NCI-H2081 (cell line): ENCODE data around the gene CUX1.
A peak's percentile ranks its signal among the peaks of the same experiment; 100 is the strongest.

Experiments used
- DNase-seq, 2 experiments: peaks; one replicate each; lab custom pipeline; 2025; lab: John Stamatoyannopoulos, UW

Gene CUX1

DNA sequence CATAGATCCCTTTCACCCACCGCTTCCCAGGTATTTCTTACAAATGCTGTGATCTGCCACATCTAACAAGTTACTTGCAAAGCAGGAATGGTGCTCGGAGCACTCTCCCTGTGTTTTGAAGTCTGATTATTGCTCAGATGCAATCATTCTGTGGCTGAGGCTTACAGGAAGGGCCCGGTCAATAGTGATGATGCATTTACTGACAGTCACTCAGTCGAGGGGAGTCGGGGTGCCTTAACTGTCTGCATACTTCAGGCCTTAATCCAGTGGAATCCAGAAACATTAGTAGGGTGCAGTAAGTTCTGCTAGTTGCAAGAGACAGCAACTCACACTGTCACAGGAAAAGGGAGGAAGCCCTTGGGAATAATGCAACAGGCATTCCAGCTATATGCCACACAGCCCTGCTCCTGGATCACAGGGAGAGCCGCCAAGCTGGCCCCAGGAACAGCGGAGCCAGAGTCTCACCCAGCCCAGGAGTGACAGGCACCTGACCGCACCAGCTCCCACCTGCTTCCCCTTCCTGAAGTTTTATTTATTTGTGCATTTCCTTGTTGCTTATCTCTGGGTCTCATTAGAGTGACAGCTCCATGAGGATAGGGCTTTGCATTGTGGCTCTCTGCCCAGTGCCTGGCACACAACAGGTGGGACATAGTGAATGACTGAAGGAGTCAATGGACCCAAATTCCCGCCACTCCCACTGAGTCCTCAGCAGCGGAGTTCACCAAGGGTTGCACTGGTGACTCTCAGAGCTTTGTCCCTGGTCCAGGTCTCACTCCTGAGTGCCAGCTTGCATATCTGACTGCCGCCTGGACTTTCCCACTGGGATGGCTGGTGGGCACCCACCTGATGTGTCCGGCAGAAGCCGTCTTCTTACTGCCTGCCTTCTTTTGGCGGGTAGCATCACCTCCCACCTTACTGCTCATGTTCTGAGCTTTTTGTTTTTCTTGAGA lies 256.8 kb downstream of the CUX1 start:
- DNase-seq = no peak

DNA sequence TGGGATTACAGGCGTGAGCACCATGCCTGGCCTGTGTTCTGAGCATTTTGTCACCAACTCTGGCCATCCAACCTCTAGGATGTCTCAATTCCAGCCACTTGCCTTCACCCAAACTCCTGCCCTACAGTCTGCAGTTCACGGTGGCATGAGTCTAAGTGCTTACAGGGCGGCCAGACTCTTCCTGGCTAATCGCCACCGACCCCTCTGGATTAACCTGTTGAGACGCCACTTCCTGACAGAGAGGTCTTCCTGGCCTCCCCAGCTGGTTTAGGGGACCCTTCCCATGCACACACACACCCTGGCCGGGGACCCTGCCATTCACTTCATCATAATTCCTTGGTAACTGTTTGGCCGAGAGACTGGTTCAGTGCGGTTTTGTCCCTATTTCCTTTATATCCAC lies 257.7 kb downstream of the CUX1 start:
- DNase-seq = no peak

DNA sequence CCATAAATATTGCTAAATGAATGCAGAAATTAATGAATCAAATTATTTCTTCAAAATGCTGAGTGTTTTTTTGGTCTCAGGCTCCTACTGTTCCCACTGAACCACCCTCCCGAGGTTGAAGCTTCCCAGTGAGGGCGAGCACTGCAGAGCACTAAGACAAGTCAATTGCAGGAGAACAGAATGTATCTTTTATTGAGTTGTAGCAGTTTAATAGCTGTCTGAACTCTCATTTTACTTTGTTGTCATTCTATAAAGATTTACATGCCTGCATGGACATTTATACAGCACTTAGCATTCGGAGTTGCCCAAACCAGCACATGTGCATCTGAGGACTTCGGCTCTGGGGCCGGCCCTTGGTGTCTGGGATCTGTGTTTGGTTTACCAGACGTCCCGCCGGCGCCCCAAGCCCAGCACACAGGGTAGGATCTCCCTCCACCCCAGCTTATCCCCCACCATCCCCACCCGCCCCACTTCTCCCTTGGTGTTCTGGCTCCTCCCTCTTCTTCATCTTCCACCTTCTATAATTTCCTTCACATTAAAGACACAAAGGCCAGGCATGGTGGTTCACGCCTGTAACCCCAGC lies 258.2 kb downstream of the CUX1 start:
- no peak for DNase-seq

DNA sequence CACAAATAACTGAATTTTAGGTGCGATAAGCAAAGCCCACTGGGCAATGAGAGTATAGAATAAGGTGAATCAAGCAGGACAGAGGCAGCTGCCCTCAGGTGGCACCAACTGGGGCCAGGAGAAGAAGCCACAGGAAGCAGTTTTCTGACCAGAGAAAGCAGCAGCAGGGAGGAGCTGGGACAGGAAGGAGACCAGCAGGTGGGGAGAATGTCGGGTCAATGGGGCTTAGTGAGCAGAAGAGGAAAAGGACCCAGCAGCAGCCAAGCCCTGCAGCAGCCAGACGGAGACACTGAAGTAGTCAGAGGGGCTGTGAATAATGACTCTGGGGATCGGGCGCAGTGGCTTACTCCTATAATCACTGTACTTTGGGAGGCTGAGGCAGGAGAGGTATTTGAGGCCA lies 259.7 kb downstream of the CUX1 start:
- DNase-seq = peak in 1 of 2 experiments; percentile 43

DNA sequence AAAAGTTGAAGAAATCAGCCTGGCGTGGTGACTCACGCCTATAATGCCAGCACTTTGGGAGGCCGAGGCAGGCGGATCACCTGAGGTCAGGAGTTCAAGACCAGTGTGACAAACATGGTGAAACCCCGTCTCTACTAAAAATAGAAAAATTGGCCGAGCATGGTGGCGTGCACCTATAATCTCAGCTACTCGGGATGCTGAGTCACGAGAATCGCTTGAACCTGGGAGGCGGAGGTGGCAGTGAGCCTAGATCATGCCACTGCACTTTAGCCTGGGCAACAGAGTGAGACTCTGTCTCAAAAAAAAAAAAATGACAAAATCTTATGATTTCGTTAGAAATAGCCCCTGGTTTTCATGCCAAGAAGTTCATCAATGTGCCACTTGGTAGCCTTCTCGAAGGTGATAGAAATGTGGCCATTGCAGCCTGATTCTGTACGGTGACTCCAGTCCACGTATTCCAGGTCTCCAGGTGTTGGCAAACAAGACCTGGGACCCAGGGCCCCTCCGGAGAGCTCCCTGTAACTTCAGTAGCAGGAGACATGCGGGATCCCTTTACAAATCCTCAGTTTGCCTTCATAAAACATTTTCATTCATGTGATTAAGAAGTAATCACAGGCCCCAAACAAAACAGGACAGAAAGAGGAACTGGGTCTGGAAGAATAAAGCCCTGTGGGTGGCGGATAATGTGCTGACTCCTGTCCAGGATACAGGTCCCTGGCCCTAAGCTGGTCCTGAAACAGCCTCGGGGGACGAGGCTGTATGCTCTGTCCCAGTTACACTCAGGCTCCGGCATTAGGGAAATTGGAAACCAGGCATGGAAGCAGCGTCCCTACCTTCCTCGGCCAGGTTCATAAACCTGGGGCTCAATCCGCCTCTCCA lies 262.0 kb downstream of the CUX1 start:
- peak in 1 of 2 experiments; percentile 11 for DNase-seq

DNA sequence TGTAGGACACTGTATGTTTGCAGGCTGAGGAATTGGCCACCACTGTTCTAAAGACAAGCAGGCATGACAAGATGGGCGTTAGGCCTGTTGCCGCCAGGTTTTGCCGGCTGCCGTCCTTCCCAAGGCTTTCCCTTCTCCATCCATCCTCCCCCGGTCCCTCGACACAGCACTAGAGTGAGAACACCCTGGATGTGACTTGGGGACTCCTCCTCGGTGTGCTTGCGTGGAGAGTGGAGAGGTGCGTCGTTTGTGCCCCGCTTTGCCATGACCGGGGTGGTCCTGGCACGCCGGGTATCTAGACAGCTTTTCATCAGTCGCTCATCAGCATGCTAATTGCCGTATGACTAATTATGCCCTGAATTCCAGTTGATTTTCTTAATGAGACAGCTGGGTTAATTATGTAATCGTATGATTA lies 262.6 kb downstream of the CUX1 start:
- no peak for DNase-seq

DNA sequence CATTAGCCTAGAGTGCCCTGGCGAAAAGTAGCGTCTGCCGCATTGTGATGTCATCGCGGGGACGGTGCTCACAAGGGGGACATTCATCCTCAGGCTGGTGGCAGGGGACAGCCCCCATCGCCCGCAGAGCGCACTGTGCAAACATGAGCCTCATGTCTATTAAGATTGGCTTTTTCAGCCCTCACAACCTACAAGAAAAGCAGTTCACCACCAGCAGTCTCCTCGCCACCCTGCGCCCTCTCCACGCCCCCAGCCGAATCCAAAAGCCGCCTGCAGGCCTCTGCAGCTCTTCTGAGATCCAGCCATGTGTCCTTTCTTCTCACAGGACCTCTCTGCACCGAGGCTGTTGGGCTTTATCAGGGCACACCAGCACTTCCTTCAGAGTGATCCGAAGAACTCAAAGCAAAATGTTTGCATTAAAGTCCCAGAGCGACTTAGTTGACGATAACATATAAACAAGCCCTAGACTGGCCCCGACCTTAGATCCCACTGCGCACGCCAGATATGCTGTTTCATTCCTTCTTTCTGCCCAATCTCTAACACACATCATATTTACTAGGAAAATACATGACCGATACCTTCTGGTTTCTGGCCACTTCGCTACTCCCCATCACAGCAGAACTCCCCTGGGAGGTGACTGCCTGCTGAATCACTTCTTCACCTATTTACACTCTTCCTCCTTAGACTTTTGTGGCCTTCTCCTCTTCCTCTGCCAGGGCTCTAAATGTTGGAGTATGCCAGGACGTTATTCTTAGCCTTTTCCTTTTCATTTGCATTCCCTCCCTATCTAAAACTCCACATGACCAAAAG lies 263.2 kb downstream of the CUX1 start:
- DNase-seq = no peak

DNA sequence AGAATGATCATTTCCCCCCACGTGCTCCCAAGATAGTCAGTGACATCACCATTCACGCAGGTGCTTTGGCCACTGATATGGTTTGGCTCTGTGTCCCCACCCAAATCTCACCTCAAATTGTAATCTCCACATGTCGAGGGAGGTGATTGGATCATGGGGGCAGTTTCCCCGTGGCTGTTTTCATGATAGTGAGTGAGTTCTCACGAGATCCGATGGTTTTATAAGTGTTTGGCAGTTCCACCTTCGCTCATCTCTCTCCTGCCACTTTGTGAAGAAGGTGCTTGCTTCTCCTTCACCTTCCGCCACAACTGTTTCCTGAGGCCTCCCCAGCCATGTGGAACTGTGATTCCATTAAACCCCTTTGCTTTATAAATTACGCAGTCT lies 263.8 kb downstream of the CUX1 start:
- DNase-seq = no peak

DNA sequence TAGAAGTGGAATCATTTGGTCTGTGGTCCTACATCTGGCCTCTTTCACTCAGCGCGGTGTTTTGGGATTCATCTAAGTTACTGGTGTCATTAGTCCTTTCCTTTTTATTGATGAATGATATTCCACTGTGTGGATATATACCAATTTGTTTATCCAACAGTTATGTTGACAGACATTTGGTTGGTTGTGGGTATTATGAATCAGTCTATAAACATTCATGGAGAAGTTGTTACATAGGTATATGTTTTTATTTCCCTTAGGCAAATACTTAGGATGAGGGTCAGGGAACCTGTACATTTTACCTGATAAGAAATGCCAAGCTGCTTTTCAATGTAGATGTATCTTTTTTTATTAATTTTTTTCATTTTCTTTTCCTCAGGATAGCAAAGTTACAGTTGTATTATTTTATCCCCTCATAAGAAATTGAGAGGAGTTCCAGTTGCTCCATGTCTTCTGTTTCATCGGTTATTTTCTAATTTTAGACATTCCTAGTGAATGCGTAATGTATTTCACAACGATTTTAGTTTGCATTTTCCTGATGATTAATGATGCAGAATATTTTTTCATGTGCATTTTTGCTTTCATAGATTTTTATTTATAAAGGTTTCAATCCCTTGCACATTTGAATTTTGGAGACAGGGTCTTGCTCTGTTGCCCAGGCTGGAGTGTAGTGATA lies 265.4 kb downstream of the CUX1 start:
- no peak for DNase-seq

DNA sequence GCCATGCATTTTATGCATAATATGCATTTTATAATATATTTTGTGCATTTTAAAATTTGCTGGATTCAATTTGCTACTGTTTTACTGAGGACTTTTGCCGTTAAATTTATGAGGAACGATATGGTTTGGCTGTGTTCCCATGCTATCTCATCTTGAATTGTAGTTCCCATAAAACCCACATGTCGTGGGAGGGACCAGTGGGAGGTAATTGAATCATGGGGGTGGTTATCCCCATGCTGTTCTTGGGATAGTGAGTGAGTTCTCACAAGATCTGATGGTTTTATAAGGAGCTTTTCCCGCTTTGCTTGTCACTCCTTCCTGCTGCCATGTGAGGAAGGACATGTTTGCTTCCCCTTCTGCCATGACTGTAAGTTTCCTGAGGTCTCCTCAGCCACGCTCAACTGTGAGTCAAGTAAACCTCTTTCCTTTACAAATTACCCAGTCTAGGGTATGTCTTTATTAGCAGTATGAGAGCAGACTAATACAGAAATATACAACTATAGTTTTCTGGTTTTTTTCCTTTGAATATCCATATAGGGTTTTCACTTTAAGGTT lies 267.9 kb downstream of the CUX1 start:
- DNase-seq = no peak

DNA sequence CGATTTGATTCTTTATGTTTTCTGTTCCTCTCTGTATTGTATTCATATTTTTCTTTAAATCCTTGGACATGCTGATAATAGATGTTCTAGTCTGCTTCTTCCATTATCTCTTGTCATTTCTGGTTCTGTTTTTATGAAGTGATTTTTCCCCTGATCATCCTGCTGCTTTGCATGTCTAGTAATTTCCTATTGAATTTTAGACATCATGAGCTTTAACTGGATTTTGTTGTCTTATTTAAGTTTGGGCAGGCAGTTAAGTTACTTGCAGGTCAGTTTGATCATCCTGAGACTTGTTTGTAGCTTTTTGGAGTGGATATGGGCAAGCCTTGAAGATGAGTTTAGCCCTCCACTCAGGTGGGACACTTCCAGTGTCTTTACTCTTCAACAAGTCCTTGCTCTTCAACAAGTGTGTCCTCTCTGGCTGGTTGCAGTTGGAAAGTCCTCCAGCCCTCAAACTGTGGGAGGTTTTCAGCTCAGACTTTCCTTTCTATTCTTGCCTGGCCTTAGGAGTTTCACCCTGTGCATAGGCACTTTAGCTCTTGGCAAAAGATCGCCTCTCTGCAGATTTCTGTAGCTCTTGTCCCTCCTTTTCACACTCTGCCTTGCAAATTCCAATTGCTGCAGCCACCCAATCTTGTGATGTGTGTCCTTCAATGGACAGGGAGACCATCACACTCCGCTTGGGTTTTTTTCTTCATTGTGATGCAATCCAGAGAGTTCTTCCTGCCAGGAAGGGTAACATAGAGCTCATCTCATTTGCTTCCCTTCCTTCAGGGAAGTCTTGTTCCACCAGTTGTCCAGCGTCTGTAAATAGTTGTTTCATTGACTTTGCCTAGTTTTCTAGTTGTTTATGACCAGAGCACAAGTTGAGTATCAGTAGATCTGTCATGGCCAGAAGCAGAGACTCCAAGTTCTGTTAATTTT lies 272.0 kb downstream of the CUX1 start:
- DNase-seq = no peak

DNA sequence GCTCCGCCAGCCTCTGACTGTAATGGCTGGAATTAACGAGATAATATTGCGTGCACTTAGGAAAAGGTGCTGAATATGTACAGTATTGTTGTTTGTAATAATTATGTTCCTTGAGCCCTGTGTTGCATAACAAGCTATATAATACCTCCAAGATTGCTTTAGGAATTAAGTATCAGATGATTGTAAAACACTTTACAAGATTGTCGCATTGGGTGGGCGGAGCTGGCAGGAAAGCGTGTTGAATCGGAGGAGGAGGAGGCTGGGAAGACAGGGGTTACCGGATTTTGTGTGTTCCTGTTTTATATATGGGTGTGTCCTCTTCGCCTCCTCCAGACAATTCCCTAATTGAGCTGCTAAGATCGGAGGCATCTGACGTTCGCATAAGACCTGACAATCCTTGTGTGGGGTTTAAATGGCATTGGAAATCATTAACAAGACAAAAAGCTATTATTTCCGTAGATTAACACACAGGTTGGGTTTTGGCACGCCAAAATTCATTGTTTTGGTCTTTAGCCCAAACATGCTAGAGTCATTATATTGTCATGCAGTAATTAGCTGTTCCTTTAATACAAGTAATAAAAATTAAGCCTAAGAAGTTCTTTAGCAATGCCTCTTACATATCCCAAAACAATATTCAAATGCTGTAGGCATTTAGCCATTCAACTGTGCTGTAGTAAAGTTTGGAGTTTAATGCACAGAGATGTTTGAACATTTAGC lies 276.3 kb downstream of the CUX1 start:
- no peak for DNase-seq

DNA sequence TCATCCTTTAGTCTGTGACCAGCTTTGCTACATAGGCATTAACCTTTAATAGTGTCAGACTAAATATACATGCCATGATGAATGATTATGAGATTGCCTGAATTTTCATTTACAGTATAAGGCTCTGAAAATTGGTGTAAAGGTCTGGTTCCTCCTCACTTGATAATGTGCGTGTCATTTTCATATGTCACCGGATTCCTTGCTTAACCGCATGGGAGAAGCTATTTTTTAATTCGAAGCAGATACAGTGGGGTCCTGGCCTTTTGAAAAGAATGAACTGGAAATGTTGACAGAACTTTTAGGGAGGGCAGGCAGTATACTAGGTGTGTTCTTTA lies 276.9 kb downstream of the CUX1 start:
- DNase-seq = no peak

DNA sequence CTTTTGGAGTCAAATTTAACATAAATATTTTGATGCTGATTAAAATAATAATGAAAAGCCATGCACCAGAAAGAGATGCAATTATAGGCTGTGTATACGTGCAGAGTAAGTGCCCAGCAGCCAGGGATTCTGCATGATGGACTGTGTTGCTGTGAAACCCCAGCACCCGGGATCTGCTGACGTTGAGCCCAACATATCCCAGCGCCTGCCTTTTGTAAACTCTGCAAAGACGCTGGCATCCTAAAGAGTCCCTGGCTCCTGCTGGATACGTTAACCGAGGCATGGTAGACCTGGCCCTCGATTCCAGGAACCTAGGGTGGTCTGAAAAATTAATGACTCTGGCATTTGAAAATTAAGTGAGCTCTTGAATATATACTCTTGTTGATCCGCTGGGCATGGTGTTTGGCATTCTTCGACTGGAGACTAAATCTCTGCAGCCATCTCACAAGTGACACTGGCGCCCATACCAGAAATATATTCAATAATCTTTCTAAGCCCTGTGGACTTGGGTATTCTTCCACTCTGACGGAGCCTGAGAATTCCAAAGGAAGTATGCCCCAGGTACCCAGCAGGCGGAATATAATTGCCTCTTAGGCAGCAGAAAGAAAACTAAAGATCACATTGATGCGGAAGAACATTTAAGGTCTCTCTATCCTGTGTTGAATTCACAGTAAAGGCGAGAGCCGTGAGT lies 278.0 kb downstream of the CUX1 start:
- no peak for DNase-seq

DNA sequence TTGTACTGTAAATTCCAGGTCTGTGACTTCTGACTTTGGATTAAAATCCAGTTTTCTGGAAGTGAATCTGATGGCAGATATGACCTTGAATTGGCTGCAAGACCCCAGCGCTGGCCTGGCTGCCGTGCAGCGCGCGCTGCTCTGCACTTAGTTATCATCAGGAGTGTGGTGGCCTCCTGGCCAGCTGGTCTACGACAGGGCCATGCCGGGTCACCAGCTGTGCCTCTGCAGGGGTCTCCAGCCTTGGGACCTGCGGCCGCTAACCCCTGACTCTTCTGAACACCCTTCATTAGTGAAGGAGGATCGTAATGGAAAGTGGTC lies 278.5 kb downstream of the CUX1 start:
- no peak for DNase-seq

DNA sequence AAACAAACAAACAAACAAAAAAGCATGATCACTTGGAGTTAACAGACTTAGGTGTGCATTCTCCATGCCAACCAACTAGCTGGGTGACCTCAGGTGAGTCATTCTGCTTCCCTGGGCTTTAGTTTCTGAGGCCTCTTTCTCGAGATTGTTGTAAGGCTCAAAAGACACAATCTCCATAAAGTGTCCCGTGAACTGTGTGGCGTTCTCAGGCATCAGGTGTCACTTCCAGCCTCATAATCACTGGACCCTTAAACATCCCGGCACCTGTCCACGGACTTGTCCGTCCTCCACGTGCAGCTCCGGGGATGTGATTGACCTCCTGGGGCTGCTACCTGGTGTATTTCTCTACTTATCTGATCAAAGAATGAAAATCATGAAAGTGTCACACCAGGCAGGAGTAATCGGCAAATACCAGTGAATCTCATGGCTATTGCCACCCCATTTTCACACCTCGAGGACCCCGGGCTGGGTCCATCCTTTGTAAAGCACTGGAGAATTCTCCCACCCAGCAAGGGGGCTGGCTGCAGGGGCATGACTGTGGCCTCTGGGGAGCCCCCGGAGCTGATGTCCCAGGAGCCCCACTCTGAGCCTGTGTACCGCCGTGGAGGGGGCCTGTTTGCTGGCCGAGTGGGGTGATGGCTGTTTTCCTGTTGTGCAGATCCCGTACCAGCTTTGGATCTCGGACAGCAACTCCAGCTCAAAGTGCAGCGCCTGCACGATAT lies 279.4 kb downstream of the CUX1 start:
- no peak for DNase-seq

DNA sequence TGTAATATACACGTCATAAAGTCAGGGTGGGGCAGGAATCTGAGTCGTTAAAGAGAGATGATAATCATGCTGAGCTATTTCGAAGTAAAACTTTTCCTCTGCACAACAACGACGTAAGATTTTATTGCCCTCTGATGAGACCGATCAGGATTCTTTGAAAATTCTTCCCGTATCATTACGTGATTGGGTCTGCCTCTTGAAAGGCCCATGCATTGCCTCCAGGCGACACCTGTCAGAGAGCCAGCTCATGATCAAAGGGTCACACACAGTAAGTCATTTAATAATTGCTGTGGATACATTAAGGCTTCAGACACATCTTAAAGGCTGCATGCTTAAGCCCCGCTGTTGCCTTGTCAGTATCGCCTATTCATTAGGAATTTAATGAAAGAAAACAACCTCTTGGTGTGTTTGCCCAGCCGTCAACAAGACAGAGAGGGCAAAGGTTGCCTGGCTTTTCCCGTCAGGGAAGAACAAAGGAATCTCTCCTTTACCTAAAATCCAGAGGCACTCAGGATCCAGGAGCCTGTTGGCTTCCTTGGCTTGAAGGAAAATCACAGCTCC lies 280.3 kb downstream of the CUX1 start:
- no peak for DNase-seq

DNA sequence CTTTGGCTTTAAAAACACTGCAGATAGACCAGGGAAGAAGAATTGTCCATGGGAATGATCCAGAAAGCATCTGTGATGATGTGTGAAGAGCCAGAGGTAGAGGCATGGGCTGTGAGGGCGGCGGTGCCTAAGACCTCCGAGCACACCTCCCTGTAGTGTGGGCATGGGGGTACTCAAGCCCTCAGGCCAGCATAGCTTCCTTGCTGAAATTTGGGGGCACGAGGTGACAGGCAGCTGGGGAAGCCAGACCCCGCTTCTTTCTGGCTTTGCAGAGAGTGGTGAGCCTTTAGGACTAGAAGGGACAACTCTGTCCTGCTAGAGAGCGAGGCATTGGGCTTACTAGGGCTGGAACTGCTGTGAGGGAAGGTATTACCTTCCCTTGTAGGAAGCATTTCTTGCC lies 281.6 kb downstream of the CUX1 start:
- no peak for DNase-seq
